IPS-11a (cell line): ENCODE results near the gene ALDH1A2.

Source experiments
- H3K4me3 ChIP-seq: one replicate; pipeline ENCODE4 v1.5.1; 2013; ENCODE audit warnings: low read depth, low read length, control low read depth

ALDH1A2 gene

GRCh38 chr15:57947282-57947681 is 118.2 kb downstream of the ALDH1A2 start:
- H3K4me3 ChIP-seq = no peak overlapping the region

GRCh38 chr15:57946491-57947048 is 118.9 kb downstream of the ALDH1A2 start:
- H3K4me3 ChIP-seq = no peak overlapping the region

- no peak overlapping the region for H3K4me3 ChIP-seq
Observed at GRCh38 chr15:57945616-57946015, 119.9 kb downstream of the ALDH1A2 start.

GRCh38 chr15:57943754-57944420 is 121.6 kb downstream of the ALDH1A2 start:
- no peak overlapping the region for H3K4me3 ChIP-seq

GRCh38 chr15:57943171-57943570 is 122.3 kb downstream of the ALDH1A2 start:
- no peak overlapping the region for H3K4me3 ChIP-seq

GRCh38 chr15:57941816-57942215 is 123.7 kb downstream of the ALDH1A2 start:
- H3K4me3 ChIP-seq = no peak overlapping the region

GRCh38 chr15:57932348-57932747 is 133.2 kb downstream of the ALDH1A2 start:
- no peak overlapping the region for H3K4me3 ChIP-seq

- H3K4me3 ChIP-seq = no peak overlapping the region
Observed at GRCh38 chr15:57931570-57931969, 133.9 kb downstream of the ALDH1A2 start.

GRCh38 chr15:57927091-57927631 is 138.3 kb downstream of the ALDH1A2 start:
- no peak overlapping the region for H3K4me3 ChIP-seq

- no peak overlapping the region for H3K4me3 ChIP-seq
Observed at GRCh38 chr15:57925650-57926049, 139.9 kb downstream of the ALDH1A2 start.

- H3K4me3 ChIP-seq = no peak overlapping the region
Observed at GRCh38 chr15:57924598-57924997, 140.9 kb downstream of the ALDH1A2 start.

- no peak overlapping the region for H3K4me3 ChIP-seq
Observed at GRCh38 chr15:57923750-57924149, 141.8 kb downstream of the ALDH1A2 start.

GRCh38 chr15:57923306-57923705 is 142.2 kb downstream of the ALDH1A2 start:
- H3K4me3 ChIP-seq = no peak overlapping the region

- H3K4me3 ChIP-seq = no peak overlapping the region
Observed at GRCh38 chr15:57922776-57923175, 142.7 kb downstream of the ALDH1A2 start.

GRCh38 chr15:57921371-57921770 is 144.1 kb downstream of the ALDH1A2 start:
- no peak overlapping the region for H3K4me3 ChIP-seq

- H3K4me3 ChIP-seq = no peak overlapping the region
Observed at GRCh38 chr15:57920911-57921310, 144.6 kb downstream of the ALDH1A2 start.

GRCh38 chr15:57919754-57920153 is 145.8 kb downstream of the ALDH1A2 start:
- no peak overlapping the region for H3K4me3 ChIP-seq

- H3K4me3 ChIP-seq = no peak overlapping the region
Observed at GRCh38 chr15:57917998-57918397, 147.5 kb downstream of the ALDH1A2 start.

- H3K4me3 ChIP-seq = no peak overlapping the region
Observed at GRCh38 chr15:57916695-57917094, 148.8 kb downstream of the ALDH1A2 start.

- H3K4me3 ChIP-seq = no peak overlapping the region
Observed at GRCh38 chr15:57915827-57916531, 149.5 kb downstream of the ALDH1A2 start.

GRCh38 chr15:57914350-57915055 is 151.0 kb downstream of the ALDH1A2 start:
- no peak overlapping the region for H3K4me3 ChIP-seq
